ENCODE results near the gene CDKN1A.
A peak's percentile ranks its signal among the peaks of the same experiment; 100 is the strongest.
"Not testable (repeated sequence)": the region's sequence is repeated elsewhere in the genome, so short reads cannot be mapped to it uniquely, and the experiment has no call there.

The CDKN1A gene

GRCh38 chr6:36722879-36723278, 44.4 kb downstream of the CDKN1A start:
- no peak for DNase-seq

GRCh38 chr6:36723992-36724391, 45.5 kb downstream of the CDKN1A start:
- DNase-seq: not testable (repeated sequence)

GRCh38 chr6:36724514-36725390, 46.2 kb downstream of the CDKN1A start:
- DNase-seq: peak; percentile 31

- DNase-seq: no peak
Measured at GRCh38 chr6:36725581-36725980, 47.1 kb downstream of the CDKN1A start.

GRCh38 chr6:36727505-36728021, 49.0 kb downstream of the CDKN1A start:
- no peak for DNase-seq

- DNase-seq: no peak
Measured at GRCh38 chr6:36728289-36729160, 50.0 kb downstream of the CDKN1A start.

- no peak for DNase-seq
Measured at GRCh38 chr6:36729161-36729524, 50.6 kb downstream of the CDKN1A start.

GRCh38 chr6:36730424-36731380, 52.2 kb downstream of the CDKN1A start:
- DNase-seq: no peak

GRCh38 chr6:36731622-36732310, 53.3 kb downstream of the CDKN1A start:
- DNase-seq: no peak

GRCh38 chr6:36733300-36733699, 54.8 kb downstream of the CDKN1A start:
- DNase-seq: no peak

- no peak for DNase-seq
Measured at GRCh38 chr6:36734486-36735060, 56.1 kb downstream of the CDKN1A start.

- DNase-seq: no peak
Measured at GRCh38 chr6:36735110-36736071, 56.9 kb downstream of the CDKN1A start.

Measured in T-helper 9 cell (primary cell).